Activated CD4-positive, CD25-positive, alpha-beta regulatory T cell treated with anti-CD3 and anti-CD28 coated beads, Interleukin-2, amount 50 U/mL, for 16 hours (primary cell): ENCODE data around the gene PCDHGB4.
"Not testable (repeated sequence)": the region's sequence is repeated elsewhere in the genome, so short reads cannot be mapped to it uniquely, and the experiment has no call there.

ENCODE experiments used
- DNase-seq: peaks from one replicate; pipeline ENCODE4 v3.0.0-alpha.2; 2020; ENCODE audit warnings: low read depth, low spot score

Gene PCDHGB4

DNA sequence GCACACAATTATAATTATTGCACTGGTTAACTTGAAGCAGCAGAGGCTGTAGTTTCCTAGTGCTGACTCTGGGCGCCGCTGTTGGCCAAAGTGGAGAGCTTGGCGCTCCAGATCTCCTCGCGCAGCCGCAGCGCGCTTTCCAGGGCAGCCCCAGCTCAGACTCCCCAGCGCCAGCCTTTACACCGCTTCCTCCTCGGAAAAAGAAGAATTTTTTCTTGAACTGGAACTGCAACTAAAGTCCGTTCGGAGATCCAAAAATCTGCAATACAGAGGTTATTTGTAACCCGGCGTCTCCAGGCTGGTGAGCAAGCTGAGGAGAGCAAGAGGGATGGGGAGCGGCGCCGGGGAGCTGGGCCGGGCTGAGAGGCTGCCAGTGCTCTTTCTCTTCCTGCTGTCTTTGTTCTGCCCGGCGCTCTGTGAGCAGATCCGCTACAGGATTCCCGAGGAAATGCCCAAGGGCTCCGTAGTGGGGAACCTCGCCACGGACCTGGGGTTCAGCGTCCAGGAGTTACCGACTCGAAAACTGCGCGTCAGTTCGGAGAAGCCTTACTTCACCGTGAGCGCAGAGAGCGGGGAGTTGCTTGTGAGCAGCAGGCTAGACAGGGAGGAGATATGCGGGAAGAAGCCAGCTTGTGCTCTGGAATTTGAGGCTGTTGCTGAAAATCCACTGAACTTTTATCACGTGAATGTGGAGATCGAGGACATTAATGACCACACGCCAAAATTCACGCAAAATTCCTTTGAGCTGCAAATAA lies at the start of gene PCDHGB4:
TSS of gene PCDHGB4 (plus strand) at position 142 of the 755 bp plus-strand sequence. CDS start at position 329, 187 bp downstream.
- not testable (repeated sequence) for DNase-seq

DNA sequence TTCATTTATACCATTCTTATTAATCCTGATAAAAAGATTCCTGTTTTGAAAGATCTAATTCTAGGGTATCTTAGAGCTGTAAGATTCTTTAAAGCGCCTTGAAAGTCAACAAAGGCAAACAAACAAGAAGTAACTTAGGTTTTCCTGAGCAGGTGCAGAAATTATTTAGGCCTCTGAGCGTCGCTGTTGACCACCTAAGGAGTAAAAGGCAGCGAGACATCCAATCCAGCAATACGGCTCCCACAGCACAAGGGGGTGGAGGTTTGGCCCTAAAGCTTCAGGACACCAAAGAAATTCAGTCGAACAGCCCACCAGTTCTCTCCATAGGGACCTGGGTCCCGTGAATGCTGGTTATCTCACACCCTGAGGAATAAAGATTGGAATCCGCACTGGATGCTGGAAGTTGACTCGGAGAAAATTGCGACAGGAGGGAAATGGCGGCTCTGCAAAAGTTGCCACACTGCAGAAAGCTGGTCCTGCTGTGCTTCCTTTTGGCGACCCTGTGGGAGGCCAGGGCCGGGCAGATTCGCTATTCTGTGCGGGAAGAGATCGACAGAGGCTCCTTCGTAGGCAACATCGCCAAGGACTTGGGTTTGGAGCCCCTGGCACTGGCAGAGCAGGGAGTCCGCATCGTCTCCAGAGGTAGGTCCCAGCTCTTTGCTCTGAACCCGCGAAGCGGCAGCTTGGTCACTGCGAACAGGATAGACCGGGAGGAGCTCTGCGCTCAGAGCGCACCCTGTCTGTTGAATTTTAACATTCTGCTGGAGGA lies 48.8 kb upstream of the PCDHGB4 start, which contains the start of gene PCDHGA2:
TSS of gene PCDHGA2 (plus strand) at position 223 of the 769 bp plus-strand sequence.
- no peak for DNase-seq

DNA sequence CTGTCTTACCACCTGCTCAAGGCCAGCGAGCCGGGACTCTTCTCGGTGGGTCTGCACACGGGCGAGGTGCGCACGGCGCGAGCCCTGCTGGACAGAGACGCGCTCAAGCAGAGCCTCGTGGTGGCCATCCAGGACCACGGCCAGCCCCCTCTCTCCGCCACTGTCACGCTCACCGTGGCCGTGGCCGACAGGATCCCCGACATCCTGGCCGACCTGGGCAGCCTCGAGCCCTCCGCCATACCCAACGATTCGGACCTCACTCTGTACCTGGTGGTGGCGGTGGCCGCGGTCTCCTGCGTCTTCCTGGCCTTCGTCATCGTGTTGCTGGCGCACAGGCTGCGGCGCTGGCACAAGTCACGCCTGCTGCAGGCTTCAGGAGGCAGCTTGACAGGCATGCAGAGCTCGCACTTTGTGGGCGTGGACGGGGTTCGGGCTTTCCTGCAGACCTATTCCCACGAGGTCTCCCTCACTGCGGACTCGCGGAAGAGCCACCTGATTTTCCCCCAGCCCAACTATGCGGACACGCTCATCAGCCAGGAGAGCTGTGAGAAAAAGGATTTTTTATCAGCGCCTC lies 46.6 kb upstream of the PCDHGB4 start:
- DNase-seq = not testable (repeated sequence)

DNA sequence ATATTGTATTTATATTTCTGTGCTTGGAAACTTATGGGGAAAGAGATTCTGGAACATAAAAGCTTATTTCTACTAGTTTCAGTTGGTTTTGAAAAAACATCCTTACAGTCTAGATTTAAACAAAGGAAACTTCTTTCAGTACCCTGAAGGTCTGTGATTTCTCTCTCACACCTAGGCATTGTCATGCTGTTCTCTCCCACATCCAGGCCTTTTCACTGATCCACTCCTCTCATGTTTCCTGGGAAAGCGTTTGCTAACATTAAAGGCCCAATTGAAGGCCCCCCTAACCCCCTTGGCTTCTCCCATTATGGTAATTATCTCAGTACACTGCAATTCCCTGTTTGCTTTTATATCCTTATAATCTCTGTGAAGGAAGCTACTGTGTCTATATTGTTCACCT lies 44.7 kb upstream of the PCDHGB4 start:
- DNase-seq = no peak

DNA sequence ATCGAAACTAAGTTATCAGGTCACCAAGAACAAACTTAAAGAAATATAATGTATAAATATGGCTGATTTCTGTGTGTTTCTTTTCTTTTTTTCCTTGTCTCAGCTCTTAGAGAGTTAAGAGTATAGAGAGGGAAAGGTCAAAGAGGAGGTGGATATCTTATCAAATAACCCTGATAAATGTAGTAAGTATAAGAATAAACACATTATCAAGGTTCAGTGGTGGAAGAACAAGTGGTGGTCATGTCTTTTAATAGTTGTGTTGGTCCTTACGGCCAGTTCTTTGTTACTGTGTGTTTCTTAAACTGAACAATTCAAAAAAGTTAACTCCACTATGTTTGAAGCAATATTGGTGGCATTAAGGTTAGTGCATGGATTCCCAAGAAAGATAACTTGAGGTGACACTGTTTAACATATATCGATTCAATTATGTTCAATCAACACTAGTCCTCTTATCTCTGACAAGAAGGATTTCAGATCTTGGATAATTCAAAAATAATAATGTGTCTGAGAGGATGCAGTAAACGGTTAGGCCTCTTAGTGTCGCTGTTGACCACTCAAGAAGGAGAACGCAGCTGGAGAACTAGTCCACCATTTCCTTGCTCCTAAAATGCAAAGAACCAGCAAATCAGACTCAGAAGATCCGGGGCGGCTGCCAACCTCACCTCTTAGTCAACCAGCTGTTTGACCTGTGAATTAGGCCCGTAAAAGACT lies 44.1 kb upstream of the PCDHGB4 start, which contains the start of gene PCDHGA3:
TSS of gene PCDHGA3 (plus strand) at position 588 of the 711 bp plus-strand sequence. CDS start 205 bp downstream, outside the sequence.
- DNase-seq = no peak

DNA sequence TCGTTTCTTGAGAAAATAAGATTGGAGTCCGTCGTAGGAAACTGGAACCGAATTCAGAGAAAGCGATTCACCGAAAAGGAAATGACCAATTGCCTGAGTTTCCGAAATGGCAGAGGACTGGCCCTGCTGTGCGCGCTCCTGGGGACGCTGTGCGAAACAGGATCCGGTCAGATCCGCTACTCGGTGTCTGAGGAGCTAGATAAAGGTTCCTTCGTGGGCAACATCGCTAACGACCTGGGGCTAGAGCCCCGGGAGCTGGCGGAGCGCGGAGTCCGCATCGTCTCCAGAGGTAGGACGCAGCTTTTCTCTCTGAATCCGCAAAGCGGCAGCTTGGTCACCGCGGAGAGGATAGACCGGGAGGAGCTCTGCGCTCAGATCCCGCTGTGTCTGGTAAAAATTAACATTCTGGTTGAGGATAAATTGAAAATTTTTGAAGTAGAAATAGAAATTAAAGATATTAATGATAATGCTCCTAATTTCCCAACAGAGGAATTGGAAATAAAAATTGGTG lies 43.5 kb upstream of the PCDHGB4 start:
- DNase-seq = no peak

DNA sequence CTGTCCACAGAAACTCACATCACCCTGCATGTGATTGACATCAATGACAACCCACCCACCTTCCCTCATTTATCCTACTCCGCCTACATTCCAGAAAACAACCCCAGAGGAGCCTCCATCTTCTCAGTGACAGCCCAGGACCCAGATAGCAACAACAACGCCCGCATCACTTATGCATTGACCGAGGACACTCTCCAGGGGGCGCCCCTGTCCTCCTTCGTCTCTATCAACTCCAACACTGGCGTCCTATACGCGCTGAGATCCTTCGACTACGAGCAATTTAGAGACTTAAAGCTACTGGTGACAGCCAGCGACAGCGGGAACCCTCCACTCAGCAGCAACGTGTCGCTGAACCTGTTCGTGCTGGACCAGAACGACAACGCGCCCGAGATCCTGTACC lies 42.2 kb upstream of the PCDHGB4 start:
- no peak for DNase-seq

DNA sequence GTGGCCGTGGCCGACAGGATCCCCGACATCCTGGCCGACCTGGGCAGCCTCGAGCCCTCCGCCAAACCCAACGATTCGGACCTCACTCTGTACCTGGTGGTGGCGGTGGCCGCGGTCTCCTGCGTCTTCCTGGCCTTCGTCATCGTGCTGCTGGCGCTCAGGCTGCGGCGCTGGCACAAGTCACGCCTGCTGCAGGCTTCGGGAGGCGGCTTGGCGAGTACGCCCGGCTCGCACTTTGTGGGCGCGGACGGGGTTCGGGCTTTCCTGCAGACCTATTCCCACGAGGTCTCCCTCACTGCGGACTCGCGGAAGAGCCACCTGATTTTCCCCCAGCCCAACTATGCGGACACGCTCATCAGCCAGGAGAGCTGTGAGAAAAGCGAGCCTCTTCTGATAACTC lies 41.5 kb upstream of the PCDHGB4 start:
- not testable (repeated sequence) for DNase-seq

DNA sequence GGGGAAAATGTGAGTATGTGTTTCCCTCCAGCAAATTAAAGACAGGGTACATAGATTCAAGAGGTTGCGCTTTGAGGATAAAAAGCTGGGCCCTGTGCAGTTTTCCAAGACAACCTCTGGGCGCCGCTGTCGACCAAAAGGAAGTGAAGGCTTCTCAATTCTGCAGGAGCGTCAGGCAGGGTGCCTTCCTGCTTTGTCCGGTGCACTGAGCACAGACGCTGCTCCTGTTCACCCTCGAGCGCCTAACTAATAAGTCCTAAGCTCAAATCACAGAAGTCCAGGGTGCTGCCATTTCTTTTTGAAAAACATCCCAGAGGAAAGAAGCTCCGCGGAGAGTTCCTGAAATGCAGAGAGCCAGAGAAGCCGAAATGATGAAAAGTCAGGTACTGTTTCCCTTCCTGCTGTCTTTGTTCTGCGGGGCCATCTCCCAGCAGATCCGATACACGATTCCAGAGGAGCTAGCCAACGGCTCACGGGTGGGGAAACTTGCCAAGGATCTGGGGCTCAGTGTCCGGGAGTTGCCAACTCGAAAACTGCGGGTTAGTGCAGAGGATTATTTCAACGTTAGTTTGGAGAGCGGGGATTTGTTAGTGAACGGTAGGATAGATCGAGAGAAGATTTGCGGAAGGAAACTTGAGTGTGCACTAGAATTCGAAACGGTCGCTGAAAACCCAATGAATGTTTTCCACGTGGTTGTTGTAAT lies 37.4 kb upstream of the PCDHGB4 start, which contains the start of gene PCDHGB1:
TSS of gene PCDHGB1 (plus strand) at position 183 of the 703 bp plus-strand sequence. CDS start at position 345, 162 bp downstream.
- DNase-seq = no peak

DNA sequence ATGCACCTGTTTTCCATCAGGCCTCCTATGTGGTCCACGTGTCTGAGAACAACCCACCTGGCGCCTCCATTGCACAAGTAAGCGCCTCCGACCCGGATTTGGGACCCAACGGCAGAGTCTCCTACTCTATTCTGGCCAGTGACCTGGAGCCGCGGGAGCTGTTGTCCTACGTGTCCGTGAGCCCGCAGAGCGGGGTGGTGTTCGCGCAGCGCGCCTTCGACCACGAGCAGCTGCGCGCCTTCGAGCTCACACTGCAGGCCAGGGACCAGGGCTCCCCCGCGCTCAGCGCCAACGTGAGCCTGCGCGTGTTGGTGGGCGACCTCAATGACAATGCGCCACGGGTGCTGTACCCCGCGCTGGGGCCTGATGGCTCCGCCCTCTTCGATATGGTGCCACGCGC lies 35.9 kb upstream of the PCDHGB4 start:
- no peak for DNase-seq

DNA sequence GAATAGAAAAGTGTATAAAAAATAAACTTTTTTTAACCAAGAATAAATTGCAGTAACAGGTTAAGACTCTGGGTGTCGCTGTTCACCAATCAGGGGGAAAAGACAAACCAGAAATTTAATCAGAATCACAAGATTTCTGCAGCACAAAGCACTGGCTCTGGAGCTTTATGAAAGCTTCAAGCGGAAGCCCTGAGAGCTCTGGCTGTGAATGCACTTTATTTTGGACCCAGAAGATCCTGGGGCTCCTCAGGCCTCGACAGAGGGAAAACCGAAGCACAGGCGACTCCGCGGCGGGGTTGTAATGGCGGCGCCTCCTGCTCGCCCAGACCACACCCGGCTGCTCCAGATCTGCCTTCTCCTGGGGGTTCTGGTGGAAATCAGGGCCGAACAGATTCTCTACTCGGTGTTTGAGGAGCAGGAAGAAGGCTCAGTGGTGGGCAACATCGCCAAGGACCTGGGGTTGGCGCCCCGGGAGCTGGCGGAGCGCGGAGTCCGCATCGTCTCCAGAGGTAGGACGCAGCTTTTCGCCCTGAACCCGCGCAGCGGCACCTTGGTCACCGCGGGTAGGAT lies 32.5 kb upstream of the PCDHGB4 start, which contains the start of gene PCDHGA4:
TSS of gene PCDHGA4 (plus strand) at position 122 of the 570 bp plus-strand sequence. CDS start at position 209, 87 bp downstream.
- DNase-seq = no peak

DNA sequence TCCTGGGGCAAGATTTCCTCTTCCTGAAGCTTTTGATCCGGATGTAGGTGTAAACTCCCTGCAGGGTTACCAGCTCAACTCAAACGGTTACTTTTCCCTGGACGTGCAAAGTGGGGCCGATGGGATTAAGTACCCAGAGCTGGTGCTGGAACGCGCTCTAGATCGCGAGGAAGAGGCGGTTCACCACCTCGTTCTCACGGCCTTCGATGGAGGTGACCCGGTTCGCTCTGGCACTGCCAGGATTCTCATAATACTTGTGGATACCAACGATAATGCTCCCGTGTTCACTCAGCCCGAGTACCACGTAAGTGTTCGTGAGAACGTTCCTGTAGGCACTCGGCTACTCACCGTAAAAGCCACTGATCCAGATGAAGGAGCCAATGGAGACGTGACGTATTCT lies 31.9 kb upstream of the PCDHGB4 start:
- DNase-seq = no peak

DNA sequence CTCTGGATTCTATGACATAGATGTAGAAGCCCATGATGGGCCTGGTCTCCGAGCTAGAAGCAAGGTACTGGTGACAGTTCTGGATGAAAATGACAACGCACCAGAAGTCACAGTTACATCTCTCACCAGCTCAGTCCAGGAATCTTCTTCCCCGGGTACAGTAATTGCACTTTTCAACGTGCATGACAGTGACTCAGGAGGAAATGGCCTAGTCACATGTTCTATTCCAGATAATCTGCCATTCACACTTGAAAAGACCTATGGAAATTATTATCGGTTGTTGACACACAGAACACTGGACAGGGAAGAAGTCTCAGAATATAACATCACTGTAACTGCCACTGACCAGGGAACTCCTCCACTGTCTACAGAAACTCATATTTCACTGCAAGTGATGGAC lies 31.4 kb upstream of the PCDHGB4 start:
- no peak for DNase-seq

DNA sequence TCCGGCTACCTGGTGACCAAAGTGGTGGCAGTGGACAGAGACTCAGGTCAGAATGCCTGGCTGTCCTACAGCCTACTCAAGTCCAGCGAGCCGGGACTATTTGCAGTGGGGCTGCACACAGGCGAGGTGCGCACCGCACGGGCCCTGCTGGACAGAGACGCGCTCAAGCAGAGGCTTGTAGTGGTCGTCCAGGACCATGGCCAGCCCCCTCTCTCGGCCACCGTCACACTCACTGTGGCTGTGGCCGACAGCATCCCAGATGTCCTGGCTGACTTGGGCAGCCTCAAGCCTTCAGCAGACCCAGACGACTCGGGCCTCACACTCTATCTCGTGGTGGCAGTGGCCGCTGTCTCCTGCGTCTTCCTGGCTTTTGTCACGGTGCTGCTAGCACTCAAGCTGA lies 30.5 kb upstream of the PCDHGB4 start:
- DNase-seq = no peak

DNA sequence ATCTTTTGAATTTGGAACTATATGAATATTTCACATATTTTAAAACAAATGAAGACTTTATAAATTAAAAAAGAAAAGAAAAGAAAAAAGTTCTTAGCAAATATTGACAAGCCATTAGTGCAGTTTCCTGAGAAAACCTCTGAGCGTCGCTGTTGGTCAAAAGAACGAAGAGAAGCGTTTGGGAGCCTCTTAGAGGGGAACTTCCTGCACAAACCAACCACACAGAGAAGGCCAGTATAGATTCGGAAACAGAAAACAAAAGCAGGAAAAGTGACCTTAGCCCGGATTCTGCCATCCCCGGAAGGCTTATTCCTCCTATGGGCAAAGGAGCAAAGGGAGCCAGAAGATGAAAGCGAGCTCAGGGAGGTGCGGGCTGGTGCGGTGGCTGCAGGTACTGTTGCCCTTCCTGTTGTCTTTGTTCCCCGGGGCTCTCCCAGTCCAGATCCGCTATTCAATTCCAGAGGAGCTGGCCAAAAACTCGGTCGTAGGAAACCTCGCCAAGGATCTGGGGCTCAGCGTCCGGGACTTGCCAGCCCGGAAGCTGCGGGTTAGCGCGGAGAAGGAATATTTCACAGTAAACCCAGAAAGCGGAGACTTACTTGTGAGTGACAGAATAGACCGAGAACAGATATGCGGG lies 27.6 kb upstream of the PCDHGB4 start, which contains the start of gene PCDHGB2:
TSS of gene PCDHGB2 (plus strand) at position 205 of the 637 bp plus-strand sequence. CDS start at position 347, 142 bp downstream.
- DNase-seq = no peak

DNA sequence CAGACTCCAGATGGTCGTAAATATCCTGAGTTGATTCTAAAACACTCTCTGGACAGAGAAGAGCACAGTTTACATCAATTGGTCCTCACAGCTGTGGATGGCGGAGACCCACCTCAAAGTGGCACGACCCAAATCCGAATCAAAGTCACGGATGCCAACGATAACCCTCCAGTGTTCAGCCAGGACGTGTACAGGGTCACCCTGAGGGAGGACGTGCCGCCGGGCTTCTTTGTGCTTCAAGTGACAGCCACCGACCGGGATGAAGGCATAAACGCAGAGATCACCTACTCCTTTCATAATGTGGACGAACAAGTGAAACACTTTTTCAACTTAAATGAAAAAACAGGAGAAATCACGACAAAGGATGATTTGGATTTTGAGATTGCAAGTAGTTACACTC lies 26.8 kb upstream of the PCDHGB4 start:
- DNase-seq = no peak

DNA sequence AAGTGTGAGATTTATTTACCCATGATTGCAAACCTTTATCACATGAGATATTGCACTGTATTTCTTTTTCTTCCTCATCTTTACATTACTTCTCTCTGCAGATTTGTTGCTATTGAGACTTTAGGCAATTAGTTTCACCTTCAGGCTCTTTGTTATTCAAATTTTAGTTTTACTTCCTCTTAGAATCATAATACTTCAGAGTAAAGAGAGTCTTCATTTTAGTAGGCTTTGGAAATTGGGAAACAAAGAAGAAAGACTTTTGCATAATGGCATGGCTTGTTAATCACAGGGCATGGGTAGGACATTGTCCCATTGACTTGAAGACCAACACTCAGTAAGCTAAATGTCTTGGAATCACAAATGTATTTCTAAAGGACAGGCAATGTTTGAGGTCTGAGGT lies 24.8 kb upstream of the PCDHGB4 start:
- no peak for DNase-seq

DNA sequence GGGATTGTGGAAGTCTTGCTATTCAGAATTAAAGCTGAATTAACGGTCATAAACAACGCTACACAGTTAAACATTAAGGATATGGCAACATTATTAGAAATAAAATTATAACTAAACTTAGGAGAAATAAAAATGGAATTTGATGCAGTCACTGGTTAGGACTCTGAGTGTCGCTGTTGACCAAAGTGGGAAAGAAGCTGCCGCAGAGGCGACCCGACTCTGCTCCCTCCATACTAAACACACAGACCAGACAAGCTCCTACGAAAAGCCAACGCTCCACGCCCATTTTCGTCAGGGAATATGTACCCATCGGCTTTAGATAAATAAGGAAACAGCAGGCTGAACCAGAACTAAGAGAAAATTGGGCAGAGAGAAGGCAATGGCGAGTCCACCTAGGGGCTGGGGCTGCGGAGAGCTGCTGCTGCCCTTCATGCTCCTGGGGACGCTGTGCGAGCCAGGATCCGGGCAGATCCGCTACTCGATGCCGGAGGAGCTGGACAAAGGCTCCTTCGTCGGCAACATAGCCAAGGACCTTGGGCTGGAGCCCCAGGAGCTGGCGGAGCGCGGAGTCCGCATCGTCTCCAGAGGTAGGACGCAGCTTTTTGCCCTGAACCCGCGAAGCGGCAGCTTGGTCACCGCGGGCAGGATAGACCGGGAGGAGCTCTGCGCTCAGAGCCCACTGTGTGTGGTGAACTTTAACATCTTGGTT lies 23.4 kb upstream of the PCDHGB4 start, which contains the start of gene PCDHGA5:
TSS of gene PCDHGA5 (plus strand) at position 211 of the 709 bp plus-strand sequence. CDS start at position 380, 169 bp downstream.
- DNase-seq = no peak
